Astrocyte (in vitro differentiated cells and primary cell): ENCODE measurements around the gene MMP24OS. TPM values are rescaled to one million over a fixed set of nuclear protein-coding genes. Genes with fewer than 3 reads are reported as not detected.

Experiments
- DNase-seq: peaks from one replicate; pipeline ENCODE4 v3.0.0-alpha.2; 2010; ENCODE audit warnings: low read depth
- FAIRE-seq: peaks from 2 replicates; lab custom pipeline; 2011; peaks lifted over from hg19 to GRCh38; lab: Jason Lieb, UNC
- H2AFZ ChIP-seq: 2 replicates; pipeline ENCODE4 v1.6.0; 2012; ENCODE audit warnings: low read depth, low read length, inconsistent platforms
- H3K27ac ChIP-seq: 2 replicates; pipeline ENCODE4 v1.5.1; 2011; ENCODE audit warnings: low read depth, low read length, inconsistent platforms
- H3K27me3 ChIP-seq: 2 replicates; pipeline ENCODE4 v1.6.0; 2011; ENCODE audit warnings: low read length, inconsistent platforms; ENCODE audit not compliant: insufficient read depth
- H3K36me3 ChIP-seq: 2 replicates; pipeline ENCODE4 v1.5.1; 2011; ENCODE audit warnings: low read length, inconsistent platforms; ENCODE audit not compliant: insufficient read depth
- H3K4me1 ChIP-seq: 2 replicates; pipeline ENCODE4 v1.5.1; 2011; ENCODE audit warnings: low read length, inconsistent platforms; ENCODE audit not compliant: insufficient read depth
- H3K4me2 ChIP-seq: 2 replicates; pipeline ENCODE4 v1.6.0; 2012; ENCODE audit warnings: low read length, inconsistent platforms
- H3K4me3 ChIP-seq: 2 replicates; pipeline ENCODE4 v1.5.1; 2011; ENCODE audit warnings: low read depth, mild to moderate bottlenecking, low read length, inconsistent platforms; ENCODE audit not compliant: insufficient read depth
- H3K79me2 ChIP-seq: 2 replicates; pipeline ENCODE4 v1.6.0; 2012; ENCODE audit warnings: mild to moderate bottlenecking, low read length, inconsistent platforms; ENCODE audit not compliant: insufficient read depth
- H3K9ac ChIP-seq: 2 replicates; pipeline ENCODE4 v1.6.0; 2012; ENCODE audit warnings: mild to moderate bottlenecking, low read length, inconsistent platforms
- H3K9me3 ChIP-seq: 2 replicates; pipeline ENCODE4 v1.5.1; 2012; ENCODE audit warnings: low read depth, mild to moderate bottlenecking, low read length, inconsistent platforms; ENCODE audit not compliant: insufficient read depth
- H4K20me1 ChIP-seq: 2 replicates; pipeline ENCODE4 v1.6.0; 2012; ENCODE audit warnings: low read length, inconsistent platforms; ENCODE audit not compliant: insufficient read depth
- H3K27ac Mint-ChIP-seq: one replicate; pipeline ENCODE4 v1.8.0; 2021; ENCODE audit warnings: mild to moderate bottlenecking, mixed read lengths; ENCODE audit not compliant: unreplicated experiment
- H3K27me3 Mint-ChIP-seq: one replicate; pipeline ENCODE4 v1.8.0; 2021; ENCODE audit warnings: low read depth, mixed read lengths; ENCODE audit not compliant: unreplicated experiment
- H3K36me3 Mint-ChIP-seq: one replicate; pipeline ENCODE4 v1.8.0; 2021; ENCODE audit warnings: low read depth, mixed read lengths; ENCODE audit not compliant: unreplicated experiment
- H3K4me1 Mint-ChIP-seq: one replicate; pipeline ENCODE4 v1.8.0; 2021; ENCODE audit warnings: low read depth, mixed read lengths; ENCODE audit not compliant: unreplicated experiment
- H3K4me3 Mint-ChIP-seq: one replicate; pipeline ENCODE4 v1.8.0; 2021; ENCODE audit warnings: mild to moderate bottlenecking, moderate library complexity, mixed read lengths; ENCODE audit not compliant: unreplicated experiment
- H3K9me3 Mint-ChIP-seq: one replicate; pipeline ENCODE4 v1.8.0; 2021; ENCODE audit warnings: mild to moderate bottlenecking, mixed read lengths; ENCODE audit not compliant: unreplicated experiment
- EZH2 ChIP-seq: IDR thresholded peaks from 2 replicates; pipeline ENCODE4 v1.6.1; 2012; ENCODE audit warnings: mild to moderate bottlenecking, low read length, inconsistent platforms; ENCODE audit not compliant: insufficient read depth
- total RNA-seq: library from RNA; stranded (reverse); gene quantifications from 2 replicates; pipeline ENCODE4 v1.2.1, GENCODE V29; 2021
- TF ChIP-seq, protein P1 (sequence below): IDR thresholded peaks from 2 replicates; pipeline ENCODE4 v1.5.1; 2011; ENCODE audit warnings: low read depth, mild to moderate bottlenecking, inconsistent platforms, low read length, moderate library complexity; ENCODE audit not compliant: insufficient read depth

MMP24OS gene
- total RNA-seq, 1 donor from 2014 or later = 86.5 TPM

DNA sequence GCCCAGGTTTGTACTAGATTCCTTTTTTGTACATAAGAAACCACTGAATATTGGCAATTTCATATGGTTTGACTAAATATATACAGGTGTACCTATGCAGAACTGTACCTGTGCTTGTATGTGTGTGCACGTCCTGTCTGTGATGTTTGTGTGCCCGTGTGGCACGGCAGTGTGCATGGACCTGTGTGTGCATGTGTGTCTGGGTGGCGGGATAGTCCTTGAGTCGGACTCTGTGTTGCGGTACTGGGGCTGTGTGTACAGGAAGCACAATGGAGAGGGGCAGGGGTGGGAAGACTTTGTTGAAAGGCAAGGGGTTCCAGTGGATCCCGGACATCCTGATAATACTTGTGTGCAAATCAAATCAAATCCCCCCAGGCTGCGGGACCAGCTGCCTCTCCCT, 17.8 kb upstream of the MMP24OS start:
- Mint-ChIP-seq H3K9me3 (no peaks in the 10 kb centered on the region), H3K36me3 (no peaks in the 10 kb centered on the region), H3K4me3 (no peak overlapping the region), H3K27ac (no peak overlapping the region), H3K27me3 (peaks cover 16% of the 10 kb centered on the region), H3K4me1 (peaks cover 8% of the 10 kb centered on the region)
- H2AFZ ChIP-seq = no peak overlapping the region
- H3K9me3 ChIP-seq = no peaks in the 10 kb centered on the region
- H3K9ac ChIP-seq = no peak overlapping the region
- no peak overlapping the region for H3K4me3 ChIP-seq
- FAIRE-seq (no peak), DNase-seq (no peak)
- H3K4me2 ChIP-seq = no peak overlapping the region
- H3K27me3 ChIP-seq = no peaks in the 10 kb centered on the region
- no peaks in the 10 kb centered on the region for H4K20me1 ChIP-seq
- no peak overlapping the region for H3K27ac ChIP-seq
- TF ChIP-seq, protein P1, sequence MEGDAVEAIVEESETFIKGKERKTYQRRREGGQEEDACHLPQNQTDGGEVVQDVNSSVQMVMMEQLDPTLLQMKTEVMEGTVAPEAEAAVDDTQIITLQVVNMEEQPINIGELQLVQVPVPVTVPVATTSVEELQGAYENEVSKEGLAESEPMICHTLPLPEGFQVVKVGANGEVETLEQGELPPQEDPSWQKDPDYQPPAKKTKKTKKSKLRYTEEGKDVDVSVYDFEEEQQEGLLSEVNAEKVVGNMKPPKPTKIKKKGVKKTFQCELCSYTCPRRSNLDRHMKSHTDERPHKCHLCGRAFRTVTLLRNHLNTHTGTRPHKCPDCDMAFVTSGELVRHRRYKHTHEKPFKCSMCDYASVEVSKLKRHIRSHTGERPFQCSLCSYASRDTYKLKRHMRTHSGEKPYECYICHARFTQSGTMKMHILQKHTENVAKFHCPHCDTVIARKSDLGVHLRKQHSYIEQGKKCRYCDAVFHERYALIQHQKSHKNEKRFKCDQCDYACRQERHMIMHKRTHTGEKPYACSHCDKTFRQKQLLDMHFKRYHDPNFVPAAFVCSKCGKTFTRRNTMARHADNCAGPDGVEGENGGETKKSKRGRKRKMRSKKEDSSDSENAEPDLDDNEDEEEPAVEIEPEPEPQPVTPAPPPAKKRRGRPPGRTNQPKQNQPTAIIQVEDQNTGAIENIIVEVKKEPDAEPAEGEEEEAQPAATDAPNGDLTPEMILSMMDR = no peak
- TF ChIP-seq EZH2 = no peak
- H3K79me2 ChIP-seq = no peaks in the 10 kb centered on the region
- H3K4me1 ChIP-seq = peaks cover 5% of the 10 kb centered on the region
- H3K36me3 ChIP-seq = no peaks in the 10 kb centered on the region

DNA sequence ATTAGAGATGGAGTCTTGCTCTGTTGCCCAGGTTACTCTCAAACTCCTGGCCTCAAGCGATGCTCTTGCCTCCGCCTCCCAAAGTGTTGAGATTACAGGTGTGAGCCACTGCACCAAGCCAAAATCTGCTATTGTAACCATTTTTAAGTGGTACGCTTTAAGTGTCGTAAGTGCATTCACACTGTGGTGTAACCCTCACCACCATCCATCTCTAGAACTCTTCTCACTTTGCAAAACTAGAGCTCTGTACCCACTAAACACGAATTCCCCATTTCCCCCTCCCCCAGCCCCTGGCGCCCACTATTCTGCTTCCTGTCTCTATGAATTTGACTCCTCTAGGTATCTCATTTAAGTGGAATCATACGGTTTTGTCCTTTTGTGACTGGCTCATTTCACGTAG, 17.1 kb upstream of the MMP24OS start:
- H3K9me3 Mint-ChIP-seq = no peaks in the 10 kb centered on the region
- Histone ChIP-seq H3K27ac (no peak overlapping the region), H3K4me3 (no peak overlapping the region), H3K27me3 (no peaks in the 10 kb centered on the region), H3K4me1 (peaks cover 5% of the 10 kb centered on the region), H3K9ac (no peak overlapping the region), H3K9me3 (no peaks in the 10 kb centered on the region), H3K36me3 (no peaks in the 10 kb centered on the region), H3K4me2 (no peak overlapping the region), H4K20me1 (no peaks in the 10 kb centered on the region), H2AFZ (no peak overlapping the region), H3K79me2 (no peaks in the 10 kb centered on the region)
- peaks cover 21% of the 10 kb centered on the region for H3K27me3 Mint-ChIP-seq
- TF ChIP-seq, protein P1 = no peak
- TF ChIP-seq EZH2 = no peak
- FAIRE-seq = no peak
- peak overlapping the region; percentile 64 for H3K27ac Mint-ChIP-seq
- no peak overlapping the region for H3K4me3 Mint-ChIP-seq
- H3K4me1 Mint-ChIP-seq = peaks cover 6% of the 10 kb centered on the region
- no peak for DNase-seq
- H3K36me3 Mint-ChIP-seq = no peaks in the 10 kb centered on the region

DNA sequence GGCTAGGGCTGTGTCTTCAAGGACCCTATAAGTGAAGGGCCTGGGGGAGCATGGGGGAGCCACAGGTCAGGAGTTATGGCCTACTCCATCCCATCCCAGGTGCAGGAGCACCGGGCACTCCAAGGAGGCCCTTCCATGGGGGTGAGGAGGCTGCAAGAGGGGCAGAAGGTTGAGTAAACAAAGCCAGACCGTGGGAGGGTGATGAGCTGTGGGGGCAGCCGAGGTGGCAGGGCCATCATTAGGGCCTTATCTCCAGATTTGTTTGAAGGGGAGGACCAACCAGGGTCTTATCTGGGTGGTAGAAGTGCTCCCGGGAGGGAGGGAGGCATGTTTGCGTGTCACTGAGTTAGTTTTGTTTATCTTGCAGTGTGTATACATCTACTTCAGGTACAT, 16.4 kb upstream of the MMP24OS start:
- H3K4me1 ChIP-seq = peaks cover 5% of the 10 kb centered on the region
- H3K27me3 Mint-ChIP-seq = peaks cover 21% of the 10 kb centered on the region
- no peaks in the 10 kb centered on the region for H3K36me3 Mint-ChIP-seq
- no peak for FAIRE-seq
- no peak overlapping the region for H3K27ac ChIP-seq
- H3K9me3 ChIP-seq = no peaks in the 10 kb centered on the region
- TF ChIP-seq, protein P1 = no peak
- TF ChIP-seq EZH2 = no peak
- no peaks in the 10 kb centered on the region for H4K20me1 ChIP-seq
- no peak overlapping the region for H2AFZ ChIP-seq
- H3K4me3 Mint-ChIP-seq = no peak overlapping the region
- H3K36me3 ChIP-seq = no peaks in the 10 kb centered on the region
- no peaks in the 10 kb centered on the region for H3K79me2 ChIP-seq
- no peak for DNase-seq
- no peaks in the 10 kb centered on the region for H3K27me3 ChIP-seq
- H3K4me3 ChIP-seq = no peak overlapping the region
- H3K4me1 Mint-ChIP-seq = no peaks in the 10 kb centered on the region
- H3K4me2 ChIP-seq = no peak overlapping the region
- H3K27ac Mint-ChIP-seq = no peak overlapping the region
- no peaks in the 10 kb centered on the region for H3K9me3 Mint-ChIP-seq
- H3K9ac ChIP-seq = no peak overlapping the region
